SK-N-MC (cell line): ENCODE results near the gene C2CD4A.

Source experiments
- EZH2 ChIP-seq: fragments of 200-600 bp; sonication (generic); IDR thresholded peaks from one replicate; pipeline ENCODE4 v1.6.1; 2017; ENCODE audit warnings: antibody characterized with exemption
- POLR2AphosphoS5 ChIP-seq: IDR thresholded peaks from 2 replicates; pipeline ENCODE4 v1.6.1; 2012; ENCODE audit warnings: mild to moderate bottlenecking, low read depth, low read length, borderline replicate concordance

- no peak for TF ChIP-seq POLR2AphosphoS5
- no peak for TF ChIP-seq EZH2
Observed at GRCh38 chr15:62058327-62059028, 8.3 kb upstream of the C2CD4A start.
